Neuronal stem cell (in vitro differentiated cells): ENCODE data around the gene TRMU.
A peak's percentile ranks its signal among the peaks of the same experiment; 100 is the strongest.
"Not testable (repeated sequence)": the region's sequence is repeated elsewhere in the genome, so short reads cannot be mapped to it uniquely, and the experiment has no call there.

Experiments
- DNase-seq: peaks from one replicate; pipeline ENCODE4 v3.0.0-alpha.2; 2013; ENCODE audit warnings: low spot score
- H2AFZ ChIP-seq: one replicate; pipeline ENCODE4 v1.6.1; 2013; ENCODE audit warnings: mild to moderate bottlenecking, low read length, inconsistent platforms
- H2AK5ac ChIP-seq: 2 replicates; pipeline ENCODE4 v1.6.1; 2013; ENCODE audit warnings: low read depth, mild to moderate bottlenecking, inconsistent platforms, low read length, moderate library complexity, mixed read lengths
- H2BK120ac ChIP-seq: 2 replicates; pipeline ENCODE4 v1.6.1; 2013; ENCODE audit warnings: low read depth, mild to moderate bottlenecking, inconsistent platforms, low read length, moderate library complexity, mixed read lengths
- H2BK12ac ChIP-seq: one replicate; pipeline ENCODE4 v1.6.1; 2013; ENCODE audit warnings: low read length, inconsistent platforms
- H2BK15ac ChIP-seq: 2 replicates; pipeline ENCODE4 v1.6.1; 2013; ENCODE audit warnings: mild to moderate bottlenecking, low read length, inconsistent platforms, mixed read lengths
- H2BK5ac ChIP-seq: one replicate; pipeline ENCODE4 v1.6.1; 2013; ENCODE audit warnings: inconsistent platforms, mild to moderate bottlenecking, low read length, moderate library complexity
- H3K14ac ChIP-seq: one replicate; pipeline ENCODE4 v1.6.1; 2013; ENCODE audit warnings: low read length, inconsistent platforms
- H3K18ac ChIP-seq: 2 replicates; pipeline ENCODE4 v1.6.1; 2013; ENCODE audit warnings: low read length, inconsistent platforms
- H3K23ac ChIP-seq: 2 replicates; pipeline ENCODE4 v1.6.1; 2013; ENCODE audit warnings: low read depth, mild to moderate bottlenecking, mixed read lengths, low read length, inconsistent platforms; ENCODE audit not compliant: poor library complexity
- H3K27ac ChIP-seq: replicated peaks from 3 replicates; pipeline ENCODE4 v1.5.1; 2013; ENCODE audit warnings: low read length, inconsistent platforms
- H3K27me3 ChIP-seq, 3 experiments: 2 replicates each; pipeline ENCODE4 v1.6.1; 2013; ENCODE audit warnings: low read length in 3 of 3, mild to moderate bottlenecking in 2 of 3, inconsistent platforms in 1 of 3, low read depth in 1 of 3, mixed read lengths in 1 of 3, moderate library complexity in 1 of 3; ENCODE audit not compliant: control insufficient read depth in 3 of 3, insufficient read depth in 3 of 3
- H3K36me3 ChIP-seq, 2 donors: replicated peaks in 1 of 2; 2 replicates each; pipeline ENCODE4 v1.6.1; 2013; ENCODE audit warnings: low read length in 2 of 2; ENCODE audit not compliant: control insufficient read depth in 2 of 2, insufficient read depth in 2 of 2
- H3K4ac ChIP-seq: 2 replicates; pipeline ENCODE4 v1.6.1; 2013; ENCODE audit warnings: inconsistent platforms, mild to moderate bottlenecking, low read length, moderate library complexity
- H3K4me1 ChIP-seq, 2 donors: 1 replicate in 1 of 2; 2 replicates in 1 of 2; pipeline ENCODE4 v1.6.1; 2013; ENCODE audit warnings: low read length in 2 of 2, low read depth in 1 of 2; ENCODE audit not compliant: control insufficient read depth in 2 of 2, insufficient read depth in 1 of 2
- H3K4me2 ChIP-seq: one replicate; pipeline ENCODE4 v1.6.1; 2013; ENCODE audit warnings: mild to moderate bottlenecking, low read length, inconsistent platforms; ENCODE audit not compliant: insufficient read depth, poor library complexity, severe bottlenecking
- H3K4me3 ChIP-seq, 2 donors: 2 replicates each; pipeline ENCODE4 v1.5.1; 2013; ENCODE audit warnings: low read length in 2 of 2, mild to moderate bottlenecking in 2 of 2, inconsistent platforms in 1 of 2, moderate library complexity in 1 of 2
- H3K79me1 ChIP-seq: one replicate; pipeline ENCODE4 v1.6.1; 2013; ENCODE audit warnings: low read depth, mild to moderate bottlenecking, inconsistent platforms, low read length, moderate library complexity
- H3K9ac ChIP-seq: one replicate; pipeline ENCODE4 v1.6.1; 2013; ENCODE audit warnings: mild to moderate bottlenecking, low read depth, low read length, inconsistent platforms; ENCODE audit not compliant: poor library complexity
- H3K9me3 ChIP-seq, 2 donors: replicated peaks in 1 of 2; 2 replicates each; pipeline versions ENCODE3 to v1.6.1; 2013; ENCODE audit warnings: low read length in 2 of 2, mild to moderate bottlenecking in 2 of 2, inconsistent platforms in 1 of 2, low read depth in 1 of 2, mixed read lengths in 1 of 2, moderate library complexity in 1 of 2; ENCODE audit not compliant: control insufficient read depth in 2 of 2, insufficient read depth in 1 of 2
- H4K8ac ChIP-seq: one replicate; pipeline ENCODE4 v1.6.1; 2013; ENCODE audit warnings: low read depth, mild to moderate bottlenecking, inconsistent platforms, low read length, moderate library complexity
- H4K91ac ChIP-seq: one replicate; pipeline ENCODE4 v1.6.1; 2013; ENCODE audit warnings: low read length, low read depth, mild to moderate bottlenecking, inconsistent platforms; ENCODE audit not compliant: poor library complexity
- WGBS, 2 donors: extraction: QIAGEN DNeasy Blood & Tissue Kit; methylation state at CpG; one replicate each; pipeline ENCODE4 v1.1.7; 2013; ENCODE audit warnings: missing lambda C conversion rate in 2 of 2, mixed read lengths in 1 of 2; ENCODE audit not compliant: insufficient read length in 2 of 2, insufficient replicate concordance in 1 of 2; ENCODE audit errors: extremely low coverage in 2 of 2; 5-methylcytosine and 5-hydroxymethylcytosine counted together

The TRMU gene

GRCh38 chr22:46399251-46400024 lies 63.9 kb downstream of the TRMU start:
- Histone ChIP-seq H3K27ac (no peak overlapping the region), H3K14ac (peak overlapping the region; percentile 94), H3K9ac (no peak overlapping the region), H3K9me3 (no peaks in the 10 kb centered on the region), H3K36me3 (peaks cover 2 to 21% of the 10 kb centered on the region in 2 donors), H2BK15ac (no peak overlapping the region), H2BK5ac (no peak overlapping the region), H4K8ac (no peak overlapping the region), H3K79me1 (no peaks in the 10 kb centered on the region), H2BK12ac (no peak overlapping the region), H3K4me1 (no peaks in the 10 kb centered on the region), H2BK120ac (peak overlapping the region; percentile 72), H3K4ac (no peak overlapping the region), H4K91ac (no peak overlapping the region), H2AK5ac (peak overlapping the region; percentile 69), H3K18ac (no peak overlapping the region), H3K23ac (peak overlapping the region; percentile 63), H3K4me3 (no peak overlapping the region), H3K27me3 (peaks cover 0 to 2% (median 0%) of the 10 kb centered on the region in 3 experiments), H3K4me2 (no peak overlapping the region), H2AFZ (no peak overlapping the region)
- no CpG with 5 or more reads among the region's 16 CpGs for WGBS, 2 donors
- no peak for DNase-seq

DNA sequence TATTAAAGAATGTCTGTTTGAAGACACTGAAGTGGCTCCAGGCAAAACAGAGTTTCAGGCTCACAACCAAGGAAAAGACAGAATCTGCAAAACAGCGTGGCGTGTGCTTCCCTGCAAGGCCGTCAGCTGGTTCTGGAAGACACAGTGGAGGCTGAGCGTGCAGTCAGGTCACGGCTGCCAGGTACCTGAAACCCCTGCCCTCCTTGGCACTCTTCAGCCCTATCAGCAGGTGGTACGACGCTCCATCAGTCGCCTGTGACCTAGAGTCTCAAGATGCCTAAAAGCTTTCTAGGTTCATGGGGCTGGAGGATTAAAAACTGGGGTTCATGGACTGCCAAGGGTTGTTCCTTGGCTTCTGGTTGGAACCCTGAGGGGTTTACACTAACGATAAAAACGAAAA lies 65.9 kb downstream of the TRMU start:
- Histone ChIP-seq H3K14ac (peak overlapping the region; percentile 57), H3K9me3 (no peaks in the 10 kb centered on the region), H2BK120ac (no peak overlapping the region), H3K9ac (no peak overlapping the region), H3K79me1 (no peaks in the 10 kb centered on the region), H2AK5ac (no peak overlapping the region), H3K4me2 (no peak overlapping the region), H2BK15ac (no peak overlapping the region), H4K91ac (no peak overlapping the region), H3K18ac (peak overlapping the region; percentile 39), H2BK12ac (no peak overlapping the region), H2AFZ (no peak overlapping the region), H3K4me3 (no peak overlapping the region), H3K27me3 (peaks cover 0 to 2% (median 0%) of the 10 kb centered on the region in 3 experiments), H3K4me1 (no peaks in the 10 kb centered on the region), H3K23ac (no peak overlapping the region), H3K36me3 (peaks cover 2 to 18% of the 10 kb centered on the region in 2 donors), H3K27ac (no peak overlapping the region), H4K8ac (no peak overlapping the region), H3K4ac (no peak overlapping the region), H2BK5ac (no peak overlapping the region)
- no peak for DNase-seq
- no CpG with 5 or more reads among the region's 10 CpGs for WGBS, 2 donors

- Histone ChIP-seq H3K27ac (no peak overlapping the region), H3K4me2 (no peak overlapping the region), H3K9ac (no peak overlapping the region), H3K79me1 (no peaks in the 10 kb centered on the region), H3K27me3 (peaks cover 0 to 2% (median 0%) of the 10 kb centered on the region in 3 experiments), H2AK5ac (no peak overlapping the region), H2AFZ (no peak overlapping the region), H4K91ac (no peak overlapping the region), H2BK120ac (no peak overlapping the region), H3K23ac (no peak overlapping the region), H2BK12ac (no peak overlapping the region), H2BK15ac (no peak overlapping the region), H3K36me3 (peaks cover 4 to 17% of the 10 kb centered on the region in 2 donors), H2BK5ac (no peak overlapping the region), H3K18ac (no peak overlapping the region), H3K9me3 (no peaks in the 10 kb centered on the region), H3K4me3 (no peak overlapping the region), H3K4ac (no peak overlapping the region), H3K4me1 (no peaks in the 10 kb centered on the region), H3K14ac (no peak overlapping the region), H4K8ac (no peak overlapping the region)
- WGBS, 2 donors, result no CpG with 5 or more reads among the region's 2 CpGs
- DNase-seq, result no peak
Observed at GRCh38 chr22:46402505-46402904, 67.0 kb downstream of the TRMU start.

GRCh38 chr22:46403880-46404279 lies 68.4 kb downstream of the TRMU start:
- not testable (repeated sequence) for H3K27me3 ChIP-seq, H2AK5ac ChIP-seq, H3K18ac ChIP-seq, H2AFZ ChIP-seq, H2BK12ac ChIP-seq, H4K8ac ChIP-seq, H3K4me1 ChIP-seq, H3K9me3 ChIP-seq, H3K27ac ChIP-seq, H4K91ac ChIP-seq, H3K9ac ChIP-seq, H3K23ac ChIP-seq, H2BK5ac ChIP-seq, H3K79me1 ChIP-seq, H3K4me3 ChIP-seq, H3K14ac ChIP-seq, H2BK15ac ChIP-seq, H3K4ac ChIP-seq, DNase-seq, H3K4me2 ChIP-seq, H2BK120ac ChIP-seq
- peaks cover 4 to 10% of the 10 kb centered on the region in 2 donors for H3K36me3 ChIP-seq
- WGBS, 2 donors, result no CpG with 5 or more reads among the region's 7 CpGs
